Loucy (cell line): ENCODE data around the gene DNAH6.
A peak's percentile ranks its signal among the peaks of the same experiment; 100 is the strongest.
"Not testable (repeated sequence)": the region's sequence is repeated elsewhere in the genome, so short reads cannot be mapped to it uniquely, and the experiment has no call there.

Source experiments
- H2AFZ ChIP-seq: fragments of 200-600 bp; sonication (generic); 2 replicates; pipeline ENCODE4 v1.6.0; 2016; ENCODE audit warnings: antibody characterized with exemption, mild to moderate bottlenecking, low read length, moderate library complexity
- H3F3A ChIP-seq: fragments of 200-600 bp; 2 replicates; pipeline ENCODE4 v1.6.0; 2016; ENCODE audit warnings: antibody characterized with exemption, low read depth, mild to moderate bottlenecking
- H3K27me3 ChIP-seq: fragments of 200-600 bp; sonication (generic); 2 replicates; pipeline ENCODE4 v1.6.1; 2014; ENCODE audit warnings: low read length, mild to moderate bottlenecking; ENCODE audit not compliant: insufficient read depth, poor library complexity, severe bottlenecking
- H3K36me3 ChIP-seq: fragments of 200-600 bp; sonication (generic); 2 replicates; pipeline ENCODE4 v1.6.1; 2016; ENCODE audit warnings: low read length; ENCODE audit not compliant: insufficient read depth
- H3K4me1 ChIP-seq: fragments of 200-600 bp; sonication (generic); 2 replicates; pipeline ENCODE4 v1.5.1; 2014; ENCODE audit warnings: low read length, mild to moderate bottlenecking; ENCODE audit not compliant: insufficient read depth, poor library complexity, severe bottlenecking
- H3K4me2 ChIP-seq: fragments of 200-600 bp; sonication (generic); 2 replicates; pipeline ENCODE4 v1.6.0; 2014; ENCODE audit warnings: antibody characterized with exemption, low read length, low read depth, mild to moderate bottlenecking; ENCODE audit not compliant: poor library complexity, severe bottlenecking
- H3K4me3 ChIP-seq: fragments of 200-600 bp; sonication (generic); 2 replicates; pipeline ENCODE4 v1.5.1; 2014; ENCODE audit warnings: low read length, mild to moderate bottlenecking, mixed read lengths; ENCODE audit not compliant: poor library complexity, severe bottlenecking
- H3K79me2 ChIP-seq: fragments of 200-600 bp; sonication (generic); 2 replicates; pipeline ENCODE4 v1.6.1; 2014; ENCODE audit warnings: low read length; ENCODE audit not compliant: insufficient read depth
- H3K9ac ChIP-seq: fragments of 200-600 bp; sonication (generic); 2 replicates; pipeline ENCODE4 v1.6.0; 2014; ENCODE audit warnings: mild to moderate bottlenecking, low read depth, low read length, moderate library complexity; ENCODE audit not compliant: poor library complexity, severe bottlenecking
- H3K9me2 ChIP-seq: fragments of 200-600 bp; sonication (generic); replicated peaks from 2 replicates; pipeline ENCODE4 v1.6.1; 2016; ENCODE audit warnings: low read depth, low read length, mixed read lengths
- H3K9me3 ChIP-seq: fragments of 200-600 bp; sonication (generic); 2 replicates; pipeline ENCODE4 v1.6.1; 2014; ENCODE audit warnings: mild to moderate bottlenecking, antibody characterized with exemption, low read length, low read depth; ENCODE audit not compliant: insufficient read depth
- H4K20me1 ChIP-seq: fragments of 200-600 bp; sonication (generic); 2 replicates; pipeline ENCODE4 v1.6.0; 2014; ENCODE audit warnings: antibody characterized with exemption, low read length, mild to moderate bottlenecking; ENCODE audit not compliant: insufficient read depth, poor library complexity, severe bottlenecking
- EZH2phosphoT487 ChIP-seq: fragments of 200-600 bp; IDR thresholded peaks from 2 replicates; pipeline ENCODE4 v1.6.1; 2018; ENCODE audit warnings: antibody characterized with exemption, mild to moderate bottlenecking, moderate library complexity, borderline replicate concordance
- TF ChIP-seq, protein P1 (sequence below): fragments of 200-600 bp; sonication (generic); conservative IDR thresholded peaks from 2 replicates; pipeline ENCODE4 v1.5.1; 2014; ENCODE audit warnings: mild to moderate bottlenecking, antibody characterized with exemption, low read length

The DNAH6 gene

DNA sequence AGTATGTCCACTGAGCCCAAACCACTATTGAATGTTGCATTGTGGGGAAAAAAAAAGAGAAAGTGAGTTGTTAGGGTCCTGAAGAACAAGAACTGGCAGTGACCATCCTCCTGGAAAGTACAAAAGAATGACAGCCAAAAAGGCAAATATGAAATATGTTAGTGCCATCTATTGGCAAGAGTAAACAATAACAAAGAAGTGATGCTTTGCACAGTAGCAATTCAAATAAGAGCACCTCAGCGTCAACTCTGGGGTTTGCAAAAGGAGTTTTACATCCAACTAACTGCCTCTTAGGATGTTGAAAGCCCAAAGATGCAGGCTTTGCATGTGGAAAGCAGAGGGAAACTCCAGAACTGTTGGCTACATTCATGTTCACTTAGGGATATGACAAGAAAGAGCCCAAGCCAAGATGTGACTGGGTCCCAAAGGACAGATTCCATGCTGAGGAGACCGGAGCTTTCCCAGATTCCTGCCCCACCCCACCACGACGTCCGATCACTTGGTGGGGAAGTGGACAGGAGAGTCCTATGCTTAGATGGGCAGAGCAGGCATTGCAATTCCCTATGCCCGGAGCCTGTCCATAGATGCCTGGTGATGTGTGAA is 349.0 kb downstream of the DNAH6 start:
- no peaks in the 10 kb centered on the region for H3K79me2 ChIP-seq
- H4K20me1 ChIP-seq = no peaks in the 10 kb centered on the region
- H3F3A ChIP-seq = no peaks in the 10 kb centered on the region
- TF ChIP-seq, protein P1, sequence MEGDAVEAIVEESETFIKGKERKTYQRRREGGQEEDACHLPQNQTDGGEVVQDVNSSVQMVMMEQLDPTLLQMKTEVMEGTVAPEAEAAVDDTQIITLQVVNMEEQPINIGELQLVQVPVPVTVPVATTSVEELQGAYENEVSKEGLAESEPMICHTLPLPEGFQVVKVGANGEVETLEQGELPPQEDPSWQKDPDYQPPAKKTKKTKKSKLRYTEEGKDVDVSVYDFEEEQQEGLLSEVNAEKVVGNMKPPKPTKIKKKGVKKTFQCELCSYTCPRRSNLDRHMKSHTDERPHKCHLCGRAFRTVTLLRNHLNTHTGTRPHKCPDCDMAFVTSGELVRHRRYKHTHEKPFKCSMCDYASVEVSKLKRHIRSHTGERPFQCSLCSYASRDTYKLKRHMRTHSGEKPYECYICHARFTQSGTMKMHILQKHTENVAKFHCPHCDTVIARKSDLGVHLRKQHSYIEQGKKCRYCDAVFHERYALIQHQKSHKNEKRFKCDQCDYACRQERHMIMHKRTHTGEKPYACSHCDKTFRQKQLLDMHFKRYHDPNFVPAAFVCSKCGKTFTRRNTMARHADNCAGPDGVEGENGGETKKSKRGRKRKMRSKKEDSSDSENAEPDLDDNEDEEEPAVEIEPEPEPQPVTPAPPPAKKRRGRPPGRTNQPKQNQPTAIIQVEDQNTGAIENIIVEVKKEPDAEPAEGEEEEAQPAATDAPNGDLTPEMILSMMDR = peak; percentile 68
- no peak for TF ChIP-seq EZH2phosphoT487
- no peaks in the 10 kb centered on the region for H3K9me2 ChIP-seq
- H3K4me1 ChIP-seq = no peaks in the 10 kb centered on the region
- H3K4me2 ChIP-seq = no peak overlapping the region
- H3K4me3 ChIP-seq = no peak overlapping the region
- H3K9me3 ChIP-seq = no peaks in the 10 kb centered on the region
- H3K27me3 ChIP-seq = peaks cover 11% of the 10 kb centered on the region
- H2AFZ ChIP-seq = no peak overlapping the region
- no peaks in the 10 kb centered on the region for H3K36me3 ChIP-seq
- H3K9ac ChIP-seq = no peak overlapping the region

DNA sequence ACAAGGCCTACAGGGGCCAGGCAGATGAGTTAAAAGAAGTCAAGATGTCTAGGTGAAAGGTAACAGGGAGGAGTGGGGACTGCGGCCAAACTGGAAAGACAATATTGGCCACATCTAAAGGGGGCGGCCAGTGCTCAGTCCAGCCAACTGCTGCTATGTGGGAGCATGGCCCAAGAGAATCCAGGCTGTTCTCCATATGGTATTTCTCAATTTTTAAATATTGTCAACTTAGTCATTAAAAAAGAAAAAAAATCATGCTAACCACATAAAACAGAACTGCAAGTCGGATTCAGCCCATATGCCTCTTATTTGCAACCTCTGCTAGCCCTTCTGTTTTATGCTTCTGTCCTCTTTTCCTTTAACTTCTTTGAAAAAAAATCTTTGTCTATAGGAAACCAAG is 349.8 kb downstream of the DNAH6 start:
- TF ChIP-seq, protein P1 = no peak
- TF ChIP-seq EZH2phosphoT487 = no peak
- H3K36me3 ChIP-seq = no peaks in the 10 kb centered on the region
- H3K4me2 ChIP-seq = no peak overlapping the region
- H3K9ac ChIP-seq = no peak overlapping the region
- no peaks in the 10 kb centered on the region for H3K4me1 ChIP-seq
- H4K20me1 ChIP-seq = no peaks in the 10 kb centered on the region
- no peaks in the 10 kb centered on the region for H3K9me2 ChIP-seq
- no peaks in the 10 kb centered on the region for H3F3A ChIP-seq
- no peak overlapping the region for H2AFZ ChIP-seq
- H3K4me3 ChIP-seq = no peak overlapping the region
- no peaks in the 10 kb centered on the region for H3K79me2 ChIP-seq
- H3K9me3 ChIP-seq = no peaks in the 10 kb centered on the region
- H3K27me3 ChIP-seq = peaks cover 11% of the 10 kb centered on the region

DNA sequence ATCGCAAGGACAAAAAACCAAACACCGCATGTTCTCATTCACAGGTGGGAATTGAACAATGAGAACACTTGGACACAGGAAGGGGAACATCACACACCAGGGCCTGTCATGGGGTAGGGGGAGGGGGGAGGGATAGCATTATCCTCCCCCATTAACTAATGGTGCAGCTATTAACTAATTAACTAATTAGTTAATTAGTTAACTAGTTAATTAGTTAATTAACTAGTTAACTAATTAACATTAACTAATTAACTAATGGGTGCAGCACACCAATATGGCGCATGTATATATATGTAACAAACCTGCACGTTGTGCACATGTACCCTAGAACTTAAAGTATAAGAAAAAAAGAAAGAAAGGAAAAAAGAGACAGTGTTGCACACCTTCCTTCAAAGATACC is 352.0 kb downstream of the DNAH6 start:
- not testable (repeated sequence) for H3K9me2 ChIP-seq, H3F3A ChIP-seq, H3K4me3 ChIP-seq, H3K79me2 ChIP-seq, H3K36me3 ChIP-seq, H3K4me1 ChIP-seq, H4K20me1 ChIP-seq, H3K9me3 ChIP-seq, H3K4me2 ChIP-seq, H3K27me3 ChIP-seq, H2AFZ ChIP-seq, H3K9ac ChIP-seq
